WTC11 (cell line): ENCODE results near the gene TLE7. TPM values are rescaled to one million over a fixed set of nuclear protein-coding genes. Genes with fewer than 3 reads are reported as not detected.

Source experiments
- ATAC-seq: fragments of 200-7000 bp; cut with Tn5 transposase; 2 replicates; pipeline ENCODE4 v1.10.0; 2021; ENCODE audit warnings: mild to moderate bottlenecking, moderate library complexity
- CTCF ChIA-PET: fragments of 300-600 bp; sonication (Branson Sonifier 250); formaldehyde crosslinking; loops from one replicate; lab custom pipeline; 2021; ENCODE audit warnings: antibody characterized with exemption; lab: Charles Lee
- POLR2A ChIA-PET: fragments of 350-600 bp; sonication (Branson Sonifier 250); formaldehyde crosslinking; loops from one replicate; lab custom pipeline; 2021; ENCODE audit warnings: antibody characterized with exemption; lab: Charles Lee
- DNase-seq: peaks from one replicate; pipeline ENCODE4 v3.0.0; 2021; ENCODE audit warnings: low spot score
- H3K27ac Mint-ChIP-seq: 2 replicates; pipeline ENCODE4 v1.8.0; 2021; ENCODE audit warnings: mixed read lengths
- H3K27me3 Mint-ChIP-seq: 2 replicates; pipeline ENCODE4 v1.8.0; 2021; ENCODE audit warnings: low read depth, mild to moderate bottlenecking, moderate library complexity, mixed read lengths
- H3K36me3 Mint-ChIP-seq: 2 replicates; pipeline ENCODE4 v1.8.0; 2021; ENCODE audit warnings: mixed read lengths
- H3K4me1 Mint-ChIP-seq: 2 replicates; pipeline ENCODE4 v1.8.0; 2022; ENCODE audit warnings: mixed read lengths
- H3K4me3 Mint-ChIP-seq: 2 replicates; pipeline ENCODE4 v1.8.0; 2021; ENCODE audit warnings: mild to moderate bottlenecking, moderate library complexity, mixed read lengths
- H3K9me3 Mint-ChIP-seq: 2 replicates; pipeline ENCODE4 v1.8.0; 2021; ENCODE audit warnings: mixed read lengths
- FOXJ3 ChIP-seq: sonication (generic); formaldehyde crosslinking; IDR thresholded peaks from 2 replicates; pipeline ENCODE4 v1.9.0; 2021; ENCODE audit warnings: missing genetic modification reagents, mild to moderate bottlenecking, borderline replicate concordance
- GABPB1 ChIP-seq: sonication (generic); formaldehyde crosslinking; IDR thresholded peaks from 2 replicates; pipeline ENCODE4 v1.8.1; 2023; ENCODE audit warnings: mild to moderate bottlenecking, missing genetic modification reagents
- MYBL2 ChIP-seq: sonication (generic); formaldehyde crosslinking; IDR thresholded peaks from 2 replicates; pipeline ENCODE4 v1.8.1; 2023; ENCODE audit warnings: mild to moderate bottlenecking, moderate library complexity, missing genetic modification reagents
- NFYB ChIP-seq: sonication (generic); formaldehyde crosslinking; conservative IDR thresholded peaks from 2 replicates; pipeline ENCODE4 v1.8.0; 2022; ENCODE audit warnings: low read depth, missing genetic modification reagents
- NR1H2 ChIP-seq: sonication (generic); formaldehyde crosslinking; IDR thresholded peaks from 2 replicates; pipeline ENCODE4 v1.9.0; 2021; ENCODE audit warnings: mild to moderate bottlenecking, moderate library complexity, missing genetic modification reagents
- ZNF263 ChIP-seq: sonication (generic); formaldehyde crosslinking; IDR thresholded peaks from 2 replicates; pipeline ENCODE4 v1.8.1; 2022; ENCODE audit warnings: low read depth, mild to moderate bottlenecking, moderate library complexity, missing genetic modification reagents
- ZNF317 ChIP-seq: sonication (generic); formaldehyde crosslinking; IDR thresholded peaks from 2 replicates; pipeline ENCODE4 v1.8.1; 2023; ENCODE audit warnings: low read depth, mild to moderate bottlenecking, moderate library complexity, missing genetic modification reagents, borderline replicate concordance
- total RNA-seq: library from RNA; stranded (reverse); gene quantifications from 3 replicates; pipeline ENCODE4 v1.2.3, GENCODE V29; 2021
- TF ChIP-seq, protein P1 (sequence below): sonication (generic); formaldehyde crosslinking; IDR thresholded peaks from 2 replicates; pipeline ENCODE4 v1.8.1; 2023; ENCODE audit warnings: mild to moderate bottlenecking, missing genetic modification reagents, borderline replicate concordance
- TF ChIP-seq, protein P2 (sequence below): sonication (generic); formaldehyde crosslinking; IDR thresholded peaks from 2 replicates; pipeline ENCODE4 v1.8.0; 2022; ENCODE audit warnings: missing genetic modification reagents
- TF ChIP-seq, protein P3 (sequence below): sonication (generic); formaldehyde crosslinking; IDR thresholded peaks from 2 replicates; pipeline ENCODE4 v1.8.1; 2022; ENCODE audit warnings: mild to moderate bottlenecking, missing genetic modification reagents, moderate library complexity, borderline replicate concordance
- TF ChIP-seq, protein P4 (sequence below): fragments of 200-600 bp; IDR thresholded peaks from 2 replicates; pipeline ENCODE4 v1.8.0; 2022; ENCODE audit warnings: antibody characterized with exemption

TLE7 gene
- total RNA-seq, 1 experiment from 2014 or later, result 0.55 TPM

DNA sequence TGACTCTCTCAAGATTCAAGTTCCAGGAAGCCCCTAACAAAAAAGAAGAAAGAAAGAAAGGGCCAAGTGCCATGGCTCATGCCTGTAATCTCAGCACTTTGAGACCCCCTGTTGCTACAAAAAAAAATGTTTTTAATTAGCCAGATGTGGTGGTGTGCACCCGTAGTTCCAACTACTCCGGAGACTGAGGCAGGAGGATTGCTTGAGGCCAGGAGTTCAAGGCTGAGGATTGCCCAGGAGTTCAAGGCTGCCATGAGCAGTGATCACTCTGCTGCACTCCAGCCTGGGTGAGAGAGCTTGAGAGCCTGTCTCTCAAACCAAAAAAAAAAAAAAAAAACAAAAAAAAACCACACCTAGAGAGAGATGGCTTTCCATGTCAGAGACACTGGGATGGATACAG, 18.8 kb downstream of the TLE7 start:
- peaks cover 46% of the 10 kb centered on the region for H3K27me3 Mint-ChIP-seq
- H3K36me3 Mint-ChIP-seq, result no peaks in the 10 kb centered on the region
- H3K27ac Mint-ChIP-seq, result no peak overlapping the region
- ChIA-PET POLR2A (no interaction called here), CTCF (interaction anchor here (0.6 to 6.4 kb wide), 8 partner anchors 10 to 639 kb away, joined by 3 to 76 read pairs (median 4); no protein-coding TSS in a partner anchor)
- DNase-seq, result no peak
- TF ChIP-seq ZNF263 (CRISPR knock-in tag), result no peak
- TF ChIP-seq FOXJ3 (CRISPR knock-in tag), result no peak
- TF ChIP-seq ZNF317 (CRISPR knock-in tag), result no peak
- TF ChIP-seq, protein P1, sequence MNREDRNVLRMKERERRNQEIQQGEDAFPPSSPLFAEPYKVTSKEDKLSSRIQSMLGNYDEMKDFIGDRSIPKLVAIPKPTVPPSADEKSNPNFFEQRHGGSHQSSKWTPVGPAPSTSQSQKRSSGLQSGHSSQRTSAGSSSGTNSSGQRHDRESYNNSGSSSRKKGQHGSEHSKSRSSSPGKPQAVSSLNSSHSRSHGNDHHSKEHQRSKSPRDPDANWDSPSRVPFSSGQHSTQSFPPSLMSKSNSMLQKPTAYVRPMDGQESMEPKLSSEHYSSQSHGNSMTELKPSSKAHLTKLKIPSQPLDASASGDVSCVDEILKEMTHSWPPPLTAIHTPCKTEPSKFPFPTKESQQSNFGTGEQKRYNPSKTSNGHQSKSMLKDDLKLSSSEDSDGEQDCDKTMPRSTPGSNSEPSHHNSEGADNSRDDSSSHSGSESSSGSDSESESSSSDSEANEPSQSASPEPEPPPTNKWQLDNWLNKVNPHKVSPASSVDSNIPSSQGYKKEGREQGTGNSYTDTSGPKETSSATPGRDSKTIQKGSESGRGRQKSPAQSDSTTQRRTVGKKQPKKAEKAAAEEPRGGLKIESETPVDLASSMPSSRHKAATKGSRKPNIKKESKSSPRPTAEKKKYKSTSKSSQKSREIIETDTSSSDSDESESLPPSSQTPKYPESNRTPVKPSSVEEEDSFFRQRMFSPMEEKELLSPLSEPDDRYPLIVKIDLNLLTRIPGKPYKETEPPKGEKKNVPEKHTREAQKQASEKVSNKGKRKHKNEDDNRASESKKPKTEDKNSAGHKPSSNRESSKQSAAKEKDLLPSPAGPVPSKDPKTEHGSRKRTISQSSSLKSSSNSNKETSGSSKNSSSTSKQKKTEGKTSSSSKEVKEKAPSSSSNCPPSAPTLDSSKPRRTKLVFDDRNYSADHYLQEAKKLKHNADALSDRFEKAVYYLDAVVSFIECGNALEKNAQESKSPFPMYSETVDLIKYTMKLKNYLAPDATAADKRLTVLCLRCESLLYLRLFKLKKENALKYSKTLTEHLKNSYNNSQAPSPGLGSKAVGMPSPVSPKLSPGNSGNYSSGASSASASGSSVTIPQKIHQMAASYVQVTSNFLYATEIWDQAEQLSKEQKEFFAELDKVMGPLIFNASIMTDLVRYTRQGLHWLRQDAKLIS (CRISPR knock-in tag), result no peak
- no peak for TF ChIP-seq GABPB1 (CRISPR knock-in tag)
- TF ChIP-seq, protein P2, sequence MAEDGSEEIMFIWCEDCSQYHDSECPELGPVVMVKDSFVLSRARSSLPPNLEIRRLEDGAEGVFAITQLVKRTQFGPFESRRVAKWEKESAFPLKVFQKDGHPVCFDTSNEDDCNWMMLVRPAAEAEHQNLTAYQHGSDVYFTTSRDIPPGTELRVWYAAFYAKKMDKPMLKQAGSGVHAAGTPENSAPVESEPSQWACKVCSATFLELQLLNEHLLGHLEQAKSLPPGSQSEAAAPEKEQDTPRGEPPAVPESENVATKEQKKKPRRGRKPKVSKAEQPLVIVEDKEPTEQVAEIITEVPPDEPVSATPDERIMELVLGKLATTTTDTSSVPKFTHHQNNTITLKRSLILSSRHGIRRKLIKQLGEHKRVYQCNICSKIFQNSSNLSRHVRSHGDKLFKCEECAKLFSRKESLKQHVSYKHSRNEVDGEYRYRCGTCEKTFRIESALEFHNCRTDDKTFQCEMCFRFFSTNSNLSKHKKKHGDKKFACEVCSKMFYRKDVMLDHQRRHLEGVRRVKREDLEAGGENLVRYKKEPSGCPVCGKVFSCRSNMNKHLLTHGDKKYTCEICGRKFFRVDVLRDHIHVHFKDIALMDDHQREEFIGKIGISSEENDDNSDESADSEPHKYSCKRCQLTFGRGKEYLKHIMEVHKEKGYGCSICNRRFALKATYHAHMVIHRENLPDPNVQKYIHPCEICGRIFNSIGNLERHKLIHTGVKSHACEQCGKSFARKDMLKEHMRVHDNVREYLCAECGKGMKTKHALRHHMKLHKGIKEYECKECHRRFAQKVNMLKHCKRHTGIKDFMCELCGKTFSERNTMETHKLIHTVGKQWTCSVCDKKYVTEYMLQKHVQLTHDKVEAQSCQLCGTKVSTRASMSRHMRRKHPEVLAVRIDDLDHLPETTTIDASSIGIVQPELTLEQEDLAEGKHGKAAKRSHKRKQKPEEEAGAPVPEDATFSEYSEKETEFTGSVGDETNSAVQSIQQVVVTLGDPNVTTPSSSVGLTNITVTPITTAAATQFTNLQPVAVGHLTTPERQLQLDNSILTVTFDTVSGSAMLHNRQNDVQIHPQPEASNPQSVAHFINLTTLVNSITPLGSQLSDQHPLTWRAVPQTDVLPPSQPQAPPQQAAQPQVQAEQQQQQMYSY (CRISPR knock-in tag), result no peak
- TF ChIP-seq NR1H2 (CRISPR knock-in tag), result no peak
- TF ChIP-seq MYBL2, result no peak
- TF ChIP-seq, protein P3, sequence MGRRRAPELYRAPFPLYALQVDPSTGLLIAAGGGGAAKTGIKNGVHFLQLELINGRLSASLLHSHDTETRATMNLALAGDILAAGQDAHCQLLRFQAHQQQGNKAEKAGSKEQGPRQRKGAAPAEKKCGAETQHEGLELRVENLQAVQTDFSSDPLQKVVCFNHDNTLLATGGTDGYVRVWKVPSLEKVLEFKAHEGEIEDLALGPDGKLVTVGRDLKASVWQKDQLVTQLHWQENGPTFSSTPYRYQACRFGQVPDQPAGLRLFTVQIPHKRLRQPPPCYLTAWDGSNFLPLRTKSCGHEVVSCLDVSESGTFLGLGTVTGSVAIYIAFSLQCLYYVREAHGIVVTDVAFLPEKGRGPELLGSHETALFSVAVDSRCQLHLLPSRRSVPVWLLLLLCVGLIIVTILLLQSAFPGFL (CRISPR knock-in tag), result no peak
- no peak overlapping the region for H3K4me3 Mint-ChIP-seq
- no peak for ATAC-seq
- no peaks in the 10 kb centered on the region for H3K9me3 Mint-ChIP-seq
- peaks cover 16% of the 10 kb centered on the region for H3K4me1 Mint-ChIP-seq

DNA sequence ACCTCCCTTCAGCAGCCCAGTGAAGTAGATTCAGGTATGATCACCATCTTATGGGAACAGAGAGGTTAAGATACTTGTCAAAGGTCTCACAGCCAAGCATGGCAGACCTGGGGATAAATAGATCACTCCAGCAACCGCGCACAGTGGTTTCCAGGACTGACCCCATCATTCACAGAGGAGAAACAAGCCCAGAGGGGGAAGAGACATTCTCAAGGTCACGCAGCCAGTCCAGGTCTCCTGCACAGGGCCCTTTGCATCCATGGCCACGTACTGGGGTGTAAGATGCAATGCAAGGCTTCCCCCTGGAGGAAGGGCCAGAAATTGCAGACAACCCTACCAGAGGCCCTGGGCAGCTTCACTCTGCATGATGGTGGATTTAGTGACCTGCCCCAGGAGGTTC, 19.9 kb downstream of the TLE7 start:
- Mint-ChIP-seq H3K4me1 (peaks cover 12% of the 10 kb centered on the region), H3K9me3 (no peaks in the 10 kb centered on the region), H3K27ac (no peak overlapping the region), H3K4me3 (no peak overlapping the region), H3K27me3 (peaks cover 46% of the 10 kb centered on the region)
- CTCF ChIA-PET, result interaction anchor here (0.8 to 6.4 kb wide), 21 partner anchors 9 to 204 kb away, joined by 3 to 76 read pairs (median 4); partner anchors contain the start of genes CHST4 and MARVELD3
- ATAC-seq (peak; percentile 4; the same call in 1 of the 2 replicates), DNase-seq (peak; percentile 75)
- TF ChIP-seq NFYB (CRISPR knock-in tag), result no peak
- TF ChIP-seq, protein P4, sequence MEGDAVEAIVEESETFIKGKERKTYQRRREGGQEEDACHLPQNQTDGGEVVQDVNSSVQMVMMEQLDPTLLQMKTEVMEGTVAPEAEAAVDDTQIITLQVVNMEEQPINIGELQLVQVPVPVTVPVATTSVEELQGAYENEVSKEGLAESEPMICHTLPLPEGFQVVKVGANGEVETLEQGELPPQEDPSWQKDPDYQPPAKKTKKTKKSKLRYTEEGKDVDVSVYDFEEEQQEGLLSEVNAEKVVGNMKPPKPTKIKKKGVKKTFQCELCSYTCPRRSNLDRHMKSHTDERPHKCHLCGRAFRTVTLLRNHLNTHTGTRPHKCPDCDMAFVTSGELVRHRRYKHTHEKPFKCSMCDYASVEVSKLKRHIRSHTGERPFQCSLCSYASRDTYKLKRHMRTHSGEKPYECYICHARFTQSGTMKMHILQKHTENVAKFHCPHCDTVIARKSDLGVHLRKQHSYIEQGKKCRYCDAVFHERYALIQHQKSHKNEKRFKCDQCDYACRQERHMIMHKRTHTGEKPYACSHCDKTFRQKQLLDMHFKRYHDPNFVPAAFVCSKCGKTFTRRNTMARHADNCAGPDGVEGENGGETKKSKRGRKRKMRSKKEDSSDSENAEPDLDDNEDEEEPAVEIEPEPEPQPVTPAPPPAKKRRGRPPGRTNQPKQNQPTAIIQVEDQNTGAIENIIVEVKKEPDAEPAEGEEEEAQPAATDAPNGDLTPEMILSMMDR, result peak; percentile 70
- TF ChIP-seq, all 79 proteins: peak for 1
- POLR2A ChIA-PET, result interaction anchor here (1.2 kb wide), 1 partner anchor 9 kb away, joined by 3 read pairs; no protein-coding TSS in a partner anchor
- no peaks in the 10 kb centered on the region for H3K36me3 Mint-ChIP-seq
